ENCODE measurements around the gene ZNF225.
A peak's percentile ranks its signal among the peaks of the same experiment; 100 is the strongest.

ZNF225 gene

GRCh38 chr19:44072543-44073401, 40.4 kb upstream of the ZNF225 start:
- Histone ChIP-seq H3K4me1 (ENCODE audit: insufficient read depth, poor library complexity, severe bottlenecking) (no peaks in the 10 kb centered on the region), H3K27ac (ENCODE audit: poor library complexity, severe bottlenecking) (peak overlapping the region; percentile 2), H3K9me3 (ENCODE audit: severe bottlenecking) (no peaks in the 10 kb centered on the region), H3K36me3 (ENCODE audit: low read depth) (peaks cover 5% of the 10 kb centered on the region; the same call in 1 of the 2 replicates), H3K27me3 (ENCODE audit: insufficient read depth, poor library complexity, severe bottlenecking) (no peaks in the 10 kb centered on the region), H3K4me3 (ENCODE audit: severe bottlenecking) (peak overlapping the region; percentile 52)
- DNase-seq (ENCODE audit: low spot score) (no peak), ATAC-seq (ENCODE audit: low read depth) (peak; percentile 24)
- TF ChIP-seq CTCF (IDR thresholded peaks at IDR 0.05; ENCODE audit: poor library complexity, severe bottlenecking): peak; percentile 13

- ATAC-seq (ENCODE audit: low read depth) (no peak), DNase-seq (ENCODE audit: low spot score) (no peak)
- peaks cover 24% of the 10 kb centered on the region for H3K36me3 ChIP-seq (ENCODE audit: low read depth)
- no peak overlapping the region for H3K4me3 ChIP-seq (ENCODE audit: severe bottlenecking)
- H3K27ac ChIP-seq (ENCODE audit: poor library complexity, severe bottlenecking): no peak overlapping the region
- peaks cover 2% of the 10 kb centered on the region for H3K9me3 ChIP-seq (ENCODE audit: severe bottlenecking)
- TF ChIP-seq CTCF (IDR thresholded peaks at IDR 0.05; ENCODE audit: poor library complexity, severe bottlenecking): no peak
- H3K27me3 ChIP-seq (ENCODE audit: insufficient read depth, poor library complexity, severe bottlenecking): no peaks in the 10 kb centered on the region
- no peaks in the 10 kb centered on the region for H3K4me1 ChIP-seq (ENCODE audit: insufficient read depth, poor library complexity, severe bottlenecking)
These were observed 36.9 kb upstream of the ZNF225 start for GRCh38 chr19:44076325-44076724.

- ATAC-seq (ENCODE audit: low read depth): no peak
- TF ChIP-seq CTCF (IDR thresholded peaks at IDR 0.05; ENCODE audit: poor library complexity, severe bottlenecking): no peak
- no peak overlapping the region for H3K27ac ChIP-seq (ENCODE audit: poor library complexity, severe bottlenecking)
- DNase-seq (ENCODE audit: low spot score): no peak
- H3K4me1 ChIP-seq (ENCODE audit: insufficient read depth, poor library complexity, severe bottlenecking): peaks cover 3% of the 10 kb centered on the region
- no peaks in the 10 kb centered on the region for H3K27me3 ChIP-seq (ENCODE audit: insufficient read depth, poor library complexity, severe bottlenecking)
- H3K9me3 ChIP-seq (ENCODE audit: severe bottlenecking): no peaks in the 10 kb centered on the region
- H3K4me3 ChIP-seq (ENCODE audit: severe bottlenecking): no peak overlapping the region
- peaks cover 13% of the 10 kb centered on the region for H3K36me3 ChIP-seq (ENCODE audit: low read depth)
These were observed 21.1 kb upstream of the ZNF225 start for GRCh38 chr19:44092108-44092507.

GRCh38 chr19:44093931-44094765, 19.1 kb upstream of the ZNF225 start, which contains the start of gene ZNF224:
Gene ZNF224, plus strand, starts transcription at chr19:44094361. Its CDS starts 3,513 bp downstream, at chr19:44097874.
- TF ChIP-seq CTCF (IDR thresholded peaks at IDR 0.05; ENCODE audit: poor library complexity, severe bottlenecking): no peak
- Histone ChIP-seq H3K27ac (ENCODE audit: poor library complexity, severe bottlenecking) (peak within 1 kb of the TSS; percentile 43), H3K9me3 (ENCODE audit: severe bottlenecking) (no peaks in the 10 kb centered on the region), H3K4me3 (ENCODE audit: severe bottlenecking) (peak within 1 kb of the TSS; percentile 47), H3K27me3 (ENCODE audit: insufficient read depth, poor library complexity, severe bottlenecking) (no peaks in the 10 kb centered on the region), H3K36me3 (ENCODE audit: low read depth) (peaks cover 26% of the 10 kb centered on the region), H3K4me1 (ENCODE audit: insufficient read depth, poor library complexity, severe bottlenecking) (peaks cover 3% of the 10 kb centered on the region)
- peak; percentile 88 for DNase-seq (ENCODE audit: low spot score)
- peak; percentile 97 for ATAC-seq (ENCODE audit: low read depth)

Measured in RWPE2 (cell line).